OCI-LY7 (cell line): Measurements from ENCODE around the gene ZNF367.

ENCODE experiments used
- EZH2phosphoT487 ChIP-seq: fragments of 200-600 bp; sonication (generic); IDR thresholded peaks from 2 replicates; pipeline ENCODE4 v1.6.1; 2018; ENCODE audit warnings: low read depth, borderline replicate concordance, mild to moderate bottlenecking, mixed run types, antibody characterized with exemption, low read length, moderate library complexity, mixed read lengths
- TF ChIP-seq, protein P1 (sequence below): fragments of 200-600 bp; sonication (generic); conservative IDR thresholded peaks from 2 replicates; pipeline ENCODE4 v1.5.1; 2014; ENCODE audit warnings: mild to moderate bottlenecking, antibody characterized with exemption, low read length, moderate library complexity, mixed read lengths

DNA sequence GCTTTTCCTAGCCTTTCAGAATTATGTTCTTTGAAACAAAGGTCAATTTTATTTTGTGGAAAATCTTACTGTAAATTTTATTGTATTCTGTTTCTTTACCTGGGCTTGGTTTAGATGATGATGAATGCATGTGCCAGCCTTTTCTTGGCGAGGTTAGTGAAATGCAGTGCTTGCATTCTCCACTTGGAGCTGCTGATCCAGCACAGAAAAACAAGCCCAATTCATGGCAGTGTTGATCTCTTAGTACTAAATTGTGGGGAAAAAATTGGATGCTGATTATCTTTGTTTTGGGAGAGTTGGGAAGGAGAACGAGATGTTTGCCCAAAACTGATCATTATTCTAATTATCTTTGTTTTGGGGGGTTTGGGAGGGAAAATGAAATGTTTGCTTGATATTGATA is 35.5 kb upstream of the ZNF367 start:
- TF ChIP-seq, protein P1, sequence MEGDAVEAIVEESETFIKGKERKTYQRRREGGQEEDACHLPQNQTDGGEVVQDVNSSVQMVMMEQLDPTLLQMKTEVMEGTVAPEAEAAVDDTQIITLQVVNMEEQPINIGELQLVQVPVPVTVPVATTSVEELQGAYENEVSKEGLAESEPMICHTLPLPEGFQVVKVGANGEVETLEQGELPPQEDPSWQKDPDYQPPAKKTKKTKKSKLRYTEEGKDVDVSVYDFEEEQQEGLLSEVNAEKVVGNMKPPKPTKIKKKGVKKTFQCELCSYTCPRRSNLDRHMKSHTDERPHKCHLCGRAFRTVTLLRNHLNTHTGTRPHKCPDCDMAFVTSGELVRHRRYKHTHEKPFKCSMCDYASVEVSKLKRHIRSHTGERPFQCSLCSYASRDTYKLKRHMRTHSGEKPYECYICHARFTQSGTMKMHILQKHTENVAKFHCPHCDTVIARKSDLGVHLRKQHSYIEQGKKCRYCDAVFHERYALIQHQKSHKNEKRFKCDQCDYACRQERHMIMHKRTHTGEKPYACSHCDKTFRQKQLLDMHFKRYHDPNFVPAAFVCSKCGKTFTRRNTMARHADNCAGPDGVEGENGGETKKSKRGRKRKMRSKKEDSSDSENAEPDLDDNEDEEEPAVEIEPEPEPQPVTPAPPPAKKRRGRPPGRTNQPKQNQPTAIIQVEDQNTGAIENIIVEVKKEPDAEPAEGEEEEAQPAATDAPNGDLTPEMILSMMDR, result peak; percentile 63
- no peak for TF ChIP-seq EZH2phosphoT487
